IMR-90 (cell line): ENCODE measurements around the gene PLCH1.

ENCODE experiments used
- CEBPB ChIP-seq: IDR thresholded peaks from 2 replicates; pipeline ENCODE4 v1.6.1; 2012; ENCODE audit warnings: low read depth, low read length, improper control_type of control experiment
- CHD1 ChIP-seq: IDR thresholded peaks from 2 replicates; pipeline ENCODE4 v1.6.1; 2012; ENCODE audit warnings: low read depth, low read length, improper control_type of control experiment
- CTCF ChIP-seq: conservative IDR thresholded peaks from 2 replicates; pipeline ENCODE4 v1.5.1; 2012; ENCODE audit warnings: mild to moderate bottlenecking, low read depth, low read length, improper control_type of control experiment
- ELK1 ChIP-seq: fragments of 150-350 bp; IDR thresholded peaks from 2 replicates; pipeline ENCODE4 v1.6.1; 2016; ENCODE audit warnings: low read depth, mild to moderate bottlenecking, low read length, moderate library complexity, borderline replicate concordance
- MXI1 ChIP-seq: IDR thresholded peaks from 2 replicates; pipeline ENCODE4 v1.6.1; 2012; ENCODE audit warnings: low read depth, mild to moderate bottlenecking, low read length, moderate library complexity, borderline replicate concordance
- POLR2A ChIP-seq: IDR thresholded peaks from 2 replicates; pipeline ENCODE4 v1.6.1; 2012; ENCODE audit warnings: mild to moderate bottlenecking, low read depth, low read length
- RAD21 ChIP-seq: IDR thresholded peaks from 2 replicates; pipeline ENCODE4 v1.6.1; 2012; ENCODE audit warnings: low read length, improper control_type of control experiment
- RCOR1 ChIP-seq: IDR thresholded peaks from 2 replicates; pipeline ENCODE4 v1.6.1; 2012; ENCODE audit warnings: mild to moderate bottlenecking, low read length, improper control_type of control experiment; ENCODE audit not compliant: insufficient replicate concordance
- RFX5 ChIP-seq: IDR thresholded peaks from 2 replicates; pipeline ENCODE4 v1.8.0; 2012; ENCODE audit warnings: low read depth, mild to moderate bottlenecking, low read length, moderate library complexity
- SMC3 ChIP-seq: fragments of 150-350 bp; IDR thresholded peaks from 2 replicates; pipeline ENCODE4 v1.6.1; 2016; ENCODE audit warnings: low read depth, mild to moderate bottlenecking, antibody characterized with exemption, low read length, moderate library complexity
- USF2 ChIP-seq: fragments of 150-350 bp; IDR thresholded peaks from 2 replicates; pipeline ENCODE4 v1.6.1; 2017; ENCODE audit warnings: mild to moderate bottlenecking, antibody characterized with exemption, low read length, low read depth

GRCh38 chr3:155504682-155505081, 240.2 kb downstream of the PLCH1 start:
- TF ChIP-seq POLR2A (no peak), CTCF (no peak), CHD1 (no peak), RAD21 (no peak), RFX5 (no peak), SMC3 (no peak), ELK1 (no peak), RCOR1 (no peak), USF2 (no peak), MXI1 (no peak), CEBPB (no peak)
